ENCODE data around the gene POLR1B.
"Not testable (repeated sequence)": the region's sequence is repeated elsewhere in the genome, so short reads cannot be mapped to it uniquely, and the experiment has no call there.

POLR1B gene

GRCh38 chr2:112602917-112603316 is 60.7 kb downstream of the POLR1B start:
- DNase-seq: no peak

- DNase-seq: no peak
These were observed 61.5 kb downstream of the POLR1B start for GRCh38 chr2:112603731-112604130.

DNA sequence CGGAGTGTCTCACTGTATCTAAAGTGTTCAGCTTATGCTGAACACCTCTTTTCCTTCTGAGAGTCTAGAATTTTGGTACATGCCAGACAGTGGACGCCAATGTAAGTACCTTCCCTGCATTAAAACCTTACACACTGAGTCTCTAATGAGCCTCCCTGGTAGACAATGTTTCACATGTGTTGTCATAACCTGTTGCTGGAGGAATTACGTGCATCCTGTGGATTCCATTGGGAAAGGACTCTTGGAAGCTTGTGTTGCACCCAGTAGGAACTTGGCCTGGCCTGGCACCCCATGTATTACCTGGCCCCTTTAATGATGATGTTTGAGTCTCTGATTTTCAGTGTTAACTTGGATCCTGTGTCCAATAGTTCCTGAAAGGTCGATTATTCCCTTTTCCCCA is 62.7 kb downstream of the POLR1B start:
- no peak for DNase-seq

DNA sequence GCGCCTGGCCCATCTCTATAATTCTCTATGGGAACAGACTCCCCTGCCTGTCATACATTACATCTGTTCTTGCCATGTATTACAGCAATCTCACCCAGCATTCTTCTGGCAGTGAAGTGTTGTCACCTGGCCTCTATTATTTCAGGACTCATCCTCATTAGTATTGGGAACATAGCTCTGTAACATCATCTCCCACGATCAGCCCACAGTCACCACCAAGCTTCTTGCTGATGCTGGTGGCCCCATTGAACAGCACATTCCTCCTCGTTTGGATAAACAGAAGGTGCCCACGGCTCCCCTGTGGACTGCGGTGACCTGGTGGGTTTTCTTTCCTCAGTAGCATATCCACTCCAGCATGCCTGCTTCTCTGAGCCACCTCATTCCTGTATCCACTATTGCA is 63.7 kb downstream of the POLR1B start:
- no peak for DNase-seq

DNA sequence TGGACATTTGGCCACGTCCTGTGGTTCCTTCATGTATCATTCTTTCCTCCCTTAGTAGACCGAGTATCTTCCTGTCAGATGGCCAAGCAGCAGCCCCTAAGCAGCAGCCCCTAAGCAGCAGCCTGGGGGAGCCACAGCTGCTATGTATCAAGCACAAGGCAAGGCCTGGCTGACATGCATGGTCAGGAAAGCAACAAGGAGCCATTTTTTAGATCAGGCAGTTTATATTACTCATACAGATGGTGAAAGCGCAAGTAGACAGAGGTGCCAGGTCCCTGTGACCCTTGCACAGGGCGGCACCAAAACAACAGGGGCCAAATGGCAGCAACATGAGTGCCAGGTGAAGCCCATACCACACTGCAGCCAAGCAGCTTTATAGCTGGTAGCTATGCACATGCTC is 64.3 kb downstream of the POLR1B start:
- no peak for DNase-seq

DNA sequence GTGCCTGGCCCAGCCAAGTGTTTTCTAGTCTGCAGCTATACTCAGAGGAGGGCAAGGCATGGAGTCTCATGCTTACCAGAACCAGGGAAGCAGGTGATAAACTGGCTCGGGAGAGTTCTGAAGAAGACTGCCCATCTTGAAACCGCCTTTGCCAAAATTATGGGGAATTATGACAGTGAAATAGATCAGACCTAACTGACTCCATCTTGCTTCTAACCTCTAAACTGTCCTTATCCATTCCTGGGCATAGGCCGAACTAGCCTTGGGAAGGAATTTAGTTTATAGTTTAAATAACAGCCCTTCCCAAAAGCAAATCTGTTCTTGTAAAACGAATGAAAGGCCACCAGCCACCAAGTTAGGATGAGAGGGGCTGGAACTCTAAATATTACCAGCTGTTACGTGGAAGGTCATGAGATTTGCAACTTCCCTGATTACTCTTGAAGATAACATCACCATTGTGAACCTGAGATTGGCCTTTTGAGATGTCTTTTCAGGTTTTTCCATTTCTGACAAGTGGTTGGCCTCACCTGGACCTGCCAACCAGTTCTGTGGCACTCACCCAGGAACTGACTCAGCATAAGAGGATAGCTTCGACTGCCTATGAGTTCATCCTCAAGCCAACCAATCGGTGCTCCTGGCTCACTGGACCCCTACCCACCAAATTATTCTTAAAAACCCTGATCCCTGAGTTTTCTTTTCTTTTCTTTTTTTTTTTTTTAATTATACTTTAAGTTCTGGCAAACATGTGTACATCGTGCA is 65.6 kb downstream of the POLR1B start:
- DNase-seq: no peak

- DNase-seq: not testable (repeated sequence)
These were observed 67.1 kb downstream of the POLR1B start for GRCh38 chr2:112609320-112609719.

- DNase-seq: not testable (repeated sequence)
These were observed 70.0 kb downstream of the POLR1B start for GRCh38 chr2:112612283-112612682.

DNA sequence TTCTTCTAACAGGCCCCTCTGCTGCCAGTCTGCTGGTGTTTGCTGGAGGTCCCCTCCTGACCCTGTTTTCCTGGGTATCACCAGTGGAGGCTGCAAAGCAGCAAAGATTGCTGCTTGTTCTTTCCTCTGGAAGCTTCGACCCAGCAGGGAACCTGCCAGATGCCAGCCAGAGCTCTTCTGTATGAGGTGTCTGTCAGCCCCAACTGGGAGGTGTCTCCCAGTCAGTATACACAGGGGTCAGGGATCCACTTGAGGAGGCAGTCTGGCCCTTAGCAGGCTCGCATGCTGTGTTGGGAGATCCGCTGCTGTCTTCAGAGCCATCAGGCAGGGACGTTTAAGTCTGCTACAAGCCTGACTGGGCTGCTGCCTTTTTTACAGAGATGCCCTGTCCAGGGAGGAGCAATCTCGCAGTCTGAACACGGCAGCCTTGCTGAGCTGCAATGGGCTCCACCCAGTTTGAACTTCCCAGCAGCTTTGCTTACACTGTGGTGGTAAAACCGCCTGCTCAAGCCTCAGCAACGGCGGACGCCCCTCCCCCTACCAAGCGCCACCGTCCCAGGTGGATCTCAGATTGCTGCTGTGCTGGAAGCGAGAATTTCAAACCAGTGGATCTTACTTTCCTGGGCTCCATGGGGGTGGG is 72.1 kb downstream of the POLR1B start:
- DNase-seq: no peak

GRCh38 chr2:112615051-112615450 is 72.8 kb downstream of the POLR1B start:
- DNase-seq: no peak

DNA sequence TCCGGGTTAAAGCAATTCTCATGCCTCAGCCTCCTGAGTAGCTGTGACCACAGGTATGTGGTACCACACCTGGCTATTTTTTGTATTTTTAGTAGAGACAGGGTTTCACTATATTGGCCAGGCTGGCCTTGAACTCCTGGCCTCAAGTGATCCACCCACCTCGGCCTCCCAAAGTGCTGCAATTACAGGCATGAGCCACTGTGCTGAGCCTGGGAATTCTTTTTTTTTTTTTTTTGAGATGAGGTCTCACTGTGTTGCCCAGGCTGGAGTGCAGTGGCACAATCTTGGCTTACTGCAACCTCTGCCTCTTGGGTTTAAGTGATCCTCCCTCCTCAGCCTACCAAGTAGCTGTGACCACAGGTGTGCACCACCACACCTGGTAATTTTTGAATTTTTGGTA is 73.5 kb downstream of the POLR1B start:
- DNase-seq: not testable (repeated sequence)

GRCh38 chr2:112618383-112618782 is 76.1 kb downstream of the POLR1B start:
- no peak for DNase-seq

- DNase-seq: no peak
These were observed 79.7 kb downstream of the POLR1B start for GRCh38 chr2:112621790-112622527.

DNA sequence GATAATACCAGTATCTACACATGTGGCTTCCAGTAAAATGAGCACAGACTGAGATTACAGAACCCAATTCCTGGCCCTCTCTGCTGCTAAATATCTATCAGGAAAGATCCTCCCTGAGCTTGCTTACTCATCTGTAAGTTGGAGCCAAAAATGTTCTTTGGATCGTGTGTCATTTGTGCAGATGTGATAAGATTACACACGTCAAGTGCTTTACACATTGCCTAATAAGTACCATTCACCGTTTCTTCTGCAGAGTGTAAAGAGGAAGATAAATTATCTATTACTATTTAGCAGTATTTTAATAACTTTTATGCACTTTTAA is 80.2 kb downstream of the POLR1B start:
- DNase-seq: no peak

- DNase-seq: no peak
These were observed 81.9 kb downstream of the POLR1B start for GRCh38 chr2:112623913-112624777.

DNA sequence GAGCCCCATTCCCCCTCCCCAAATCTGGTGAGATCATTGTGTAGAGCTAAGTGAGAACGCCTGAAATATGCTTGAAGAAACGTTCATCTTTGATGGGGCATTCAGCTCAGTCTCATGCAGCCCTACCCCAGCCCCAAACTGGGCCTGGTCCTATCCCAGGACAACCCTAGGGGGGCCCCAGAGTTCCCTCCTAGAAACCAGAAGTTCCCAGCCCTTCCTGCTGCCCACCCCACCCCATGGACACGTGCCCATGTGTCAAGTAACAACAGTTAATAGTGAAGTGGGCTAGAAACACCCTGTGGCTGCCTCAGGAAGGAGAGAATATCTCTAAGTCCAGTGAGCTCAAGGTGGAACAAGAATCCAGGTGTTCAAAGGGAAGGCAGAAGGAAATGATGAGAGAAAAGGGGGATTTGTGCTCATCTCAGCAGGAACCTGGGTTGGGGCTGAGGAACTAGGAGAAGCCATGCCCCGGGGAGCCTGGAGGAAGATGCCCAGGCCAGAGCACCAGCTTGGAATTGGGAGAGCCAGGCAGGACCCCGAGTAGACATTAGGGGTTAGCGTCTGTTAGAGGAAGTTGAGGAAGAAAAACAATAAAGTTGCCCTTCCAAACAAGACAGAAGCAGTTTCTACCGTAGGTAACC is 83.3 kb downstream of the POLR1B start:
- no peak for DNase-seq

GRCh38 chr2:112626604-112627059 is 84.4 kb downstream of the POLR1B start:
- DNase-seq: peak; percentile 59

All from NCI-H1105 (cell line).